Endothelial cell of hepatic sinusoid (primary cell): ENCODE results near the gene TES.
"Not testable (repeated sequence)": the region's sequence is repeated elsewhere in the genome, so short reads cannot be mapped to it uniquely, and the experiment has no call there.

ENCODE experiments used
- in situ Hi-C: cut with HindIII; loops from 2 replicates; pipeline ENCODE4 v1.10.0; 2017; ENCODE audit warnings: low sequenced_read_pairs

TES gene

DNA sequence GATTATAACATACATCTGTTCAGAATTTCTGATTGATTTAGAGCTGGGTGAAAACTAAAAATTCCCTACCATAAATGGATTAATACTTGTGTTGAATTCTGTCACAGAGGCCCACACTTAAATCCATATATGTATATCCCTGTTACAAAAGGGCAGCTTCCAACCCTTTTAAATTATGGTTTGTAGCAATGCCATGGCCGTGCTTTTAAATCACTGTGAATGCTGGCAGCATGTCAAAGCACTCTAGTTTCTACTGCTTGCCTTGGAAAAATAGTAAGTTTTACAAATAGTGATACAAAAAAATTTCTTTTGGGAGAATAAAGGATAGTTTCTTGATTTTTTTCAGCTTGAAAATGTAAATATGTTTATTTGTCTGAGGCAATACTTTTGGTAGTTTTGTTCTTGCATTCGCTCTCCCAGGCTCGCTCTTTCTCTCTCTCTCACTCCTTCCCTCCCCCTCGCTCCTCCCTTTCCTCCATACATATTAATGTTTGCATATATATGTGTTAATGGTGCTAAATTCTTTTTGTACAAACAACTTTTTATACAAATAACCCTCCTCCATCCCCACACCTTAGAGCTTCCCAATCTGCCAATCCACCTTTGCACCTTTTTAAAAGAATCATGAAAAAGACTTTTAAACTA lies 29.8 kb downstream of the TES start:
- in situ Hi-C loops = no loop called here

DNA sequence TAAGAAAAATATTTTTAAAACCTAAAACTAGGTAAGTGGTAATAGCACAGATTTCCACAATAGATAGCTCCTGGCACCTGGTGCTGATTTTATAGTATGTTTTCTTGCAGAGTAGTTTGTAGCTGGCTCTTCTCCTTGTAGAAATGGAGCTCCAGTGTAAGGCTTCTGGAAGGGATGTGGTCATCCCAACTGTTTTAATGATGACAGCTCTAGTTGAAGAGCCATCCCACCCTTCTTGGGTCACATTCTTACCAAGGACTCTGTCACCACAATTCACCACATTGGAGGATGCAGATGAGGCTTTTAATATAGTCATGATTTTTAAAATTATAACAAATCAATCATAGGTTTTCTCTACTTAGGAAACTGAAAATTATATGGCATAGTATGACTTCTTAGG lies 31.0 kb downstream of the TES start:
- in situ Hi-C loops = no loop called here

DNA sequence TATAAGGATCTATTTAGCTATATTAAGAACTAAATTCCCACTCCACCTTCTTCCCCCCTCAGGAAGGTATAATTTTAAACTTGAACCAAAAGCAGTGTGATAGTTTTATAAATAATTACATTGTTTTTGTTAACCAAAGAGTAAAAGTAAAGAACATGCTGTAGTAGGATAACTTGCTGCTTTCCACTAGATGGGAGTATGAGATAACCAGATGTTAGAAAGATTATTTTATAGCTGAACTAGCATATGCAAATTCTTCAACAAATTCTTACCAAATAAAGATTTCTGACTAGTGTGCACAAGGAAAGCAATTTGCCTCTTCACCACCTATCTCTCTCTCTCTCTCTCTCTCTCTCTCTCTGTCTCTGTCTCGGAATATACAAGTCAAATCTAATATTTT lies 31.8 kb downstream of the TES start:
- in situ Hi-C loops = no loop called here

DNA sequence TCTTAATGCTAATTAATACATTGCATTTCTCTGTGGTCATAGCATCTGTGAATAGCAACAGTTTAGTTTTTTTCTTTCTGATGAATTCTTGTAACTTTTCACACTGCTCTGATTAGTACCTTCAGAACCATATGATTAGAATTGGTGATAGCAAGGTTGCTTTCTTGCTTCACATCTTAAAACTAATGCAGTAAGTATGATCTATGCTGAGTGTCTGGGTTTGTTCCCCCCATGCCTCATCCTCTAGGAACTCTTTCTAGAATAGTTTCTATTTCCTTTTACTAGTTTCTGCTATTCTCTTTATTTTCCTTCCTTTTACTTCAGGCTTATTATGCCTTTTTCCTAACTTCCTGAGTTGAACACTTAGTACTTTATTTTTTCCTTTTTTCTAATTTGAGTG lies 32.4 kb downstream of the TES start:
- in situ Hi-C loops = no loop called here

DNA sequence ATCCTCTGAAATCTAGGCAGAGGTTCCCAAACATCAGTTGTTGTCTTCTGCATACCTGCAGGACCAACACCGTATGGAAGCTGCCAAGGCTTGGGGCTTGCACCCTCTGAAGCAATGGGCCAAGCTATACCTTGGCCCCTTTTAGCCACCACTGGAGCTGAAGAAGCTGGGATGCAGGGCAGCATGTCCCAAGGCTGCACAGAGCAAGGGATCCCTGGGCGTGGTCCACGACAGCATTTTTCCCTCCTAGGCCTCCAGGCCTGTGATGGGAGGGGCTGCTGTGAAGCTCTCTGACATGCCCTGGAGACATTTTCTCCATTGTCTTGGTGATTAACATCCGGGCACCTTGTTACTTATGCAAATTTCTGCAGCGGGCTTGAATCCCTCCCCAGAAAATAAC lies 34.5 kb downstream of the TES start:
- in situ Hi-C loops = not testable (repeated sequence)

DNA sequence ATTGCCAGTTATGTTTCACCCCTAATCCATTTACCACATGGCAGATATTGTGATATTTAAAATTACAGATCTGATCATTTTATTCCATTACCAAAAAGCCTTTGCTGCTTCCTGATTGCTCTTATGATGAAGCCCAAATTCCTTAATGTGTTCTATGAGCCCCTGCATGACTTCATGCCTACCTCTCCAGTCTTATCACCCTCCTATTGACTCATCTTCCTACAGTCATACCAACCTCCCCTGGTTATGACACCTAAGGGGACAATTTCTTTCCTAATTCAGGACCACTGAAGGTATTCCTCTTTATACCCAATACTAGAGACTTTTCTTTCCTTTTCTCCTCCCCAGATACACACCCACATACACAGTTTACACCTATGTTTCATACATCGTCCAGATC lies 36.0 kb downstream of the TES start:
- in situ Hi-C loops = no loop called here

DNA sequence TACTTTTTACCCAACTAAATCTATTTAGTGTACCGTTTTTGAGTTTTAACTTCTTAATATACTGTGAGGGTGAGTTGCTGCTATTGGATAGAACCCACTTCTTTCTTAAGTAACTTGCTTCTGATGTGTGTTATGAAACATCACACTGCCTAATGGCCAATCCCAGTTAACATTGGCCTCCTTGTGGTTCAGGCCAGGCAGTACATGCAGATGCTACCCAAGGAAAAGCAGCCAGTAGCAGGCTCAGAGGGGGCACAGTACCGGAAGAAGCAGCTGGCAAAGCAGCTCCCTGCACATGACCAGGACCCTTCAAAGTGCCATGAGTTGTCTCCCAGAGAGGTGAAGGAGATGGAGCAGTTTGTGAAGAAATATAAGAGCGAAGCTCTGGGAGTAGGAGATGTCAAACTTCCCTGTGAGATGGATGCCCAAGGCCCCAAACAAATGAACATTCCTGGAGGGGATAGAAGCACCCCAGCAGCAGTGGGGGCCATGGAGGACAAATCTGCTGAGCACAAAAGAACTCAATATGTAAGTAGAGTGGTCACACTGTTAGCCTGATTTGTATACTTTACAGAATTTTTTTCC lies 39.7 kb downstream of the TES start:
- in situ Hi-C loops = loop anchor here (5.0 kb wide), 2 partner anchors 73 to 342 kb away; no protein-coding TSS in a partner anchor

DNA sequence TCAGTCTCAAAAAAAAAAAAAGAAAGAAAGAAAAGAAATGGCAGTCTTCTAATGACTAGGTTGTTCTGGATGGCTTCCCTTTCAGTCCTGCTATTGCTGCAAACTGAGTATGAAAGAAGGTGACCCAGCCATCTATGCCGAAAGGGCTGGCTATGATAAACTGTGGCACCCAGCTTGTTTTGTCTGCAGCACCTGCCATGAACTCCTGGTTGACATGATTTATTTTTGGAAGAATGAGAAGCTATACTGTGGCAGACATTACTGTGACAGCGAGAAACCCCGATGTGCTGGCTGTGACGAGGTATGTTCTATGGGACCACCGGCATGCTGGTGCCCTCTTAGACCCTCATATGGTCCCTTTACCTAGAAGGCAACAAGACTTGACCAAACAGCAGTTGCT lies 41.3 kb downstream of the TES start:
- in situ Hi-C loops = loop anchor here (5.0 kb wide), 2 partner anchors 74 to 341 kb away; no protein-coding TSS in a partner anchor

DNA sequence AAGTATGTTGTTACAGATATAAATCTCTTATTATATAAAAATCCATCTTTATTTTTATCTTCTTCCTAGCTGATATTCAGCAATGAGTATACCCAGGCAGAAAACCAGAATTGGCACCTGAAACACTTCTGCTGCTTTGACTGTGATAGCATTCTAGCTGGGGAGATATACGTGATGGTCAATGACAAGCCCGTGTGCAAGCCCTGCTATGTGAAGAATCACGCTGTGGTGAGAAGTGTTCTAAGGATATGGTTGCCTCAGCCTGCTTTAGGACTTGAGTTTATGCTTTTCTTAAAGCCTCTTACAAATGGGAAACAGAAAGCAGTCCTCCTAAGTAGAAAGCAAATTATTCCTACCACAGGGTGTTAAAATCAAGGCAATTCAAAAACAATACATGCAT lies 41.9 kb downstream of the TES start:
- in situ Hi-C loops = loop anchor here (5.0 kb wide), 2 partner anchors 75 to 340 kb away; no protein-coding TSS in a partner anchor

DNA sequence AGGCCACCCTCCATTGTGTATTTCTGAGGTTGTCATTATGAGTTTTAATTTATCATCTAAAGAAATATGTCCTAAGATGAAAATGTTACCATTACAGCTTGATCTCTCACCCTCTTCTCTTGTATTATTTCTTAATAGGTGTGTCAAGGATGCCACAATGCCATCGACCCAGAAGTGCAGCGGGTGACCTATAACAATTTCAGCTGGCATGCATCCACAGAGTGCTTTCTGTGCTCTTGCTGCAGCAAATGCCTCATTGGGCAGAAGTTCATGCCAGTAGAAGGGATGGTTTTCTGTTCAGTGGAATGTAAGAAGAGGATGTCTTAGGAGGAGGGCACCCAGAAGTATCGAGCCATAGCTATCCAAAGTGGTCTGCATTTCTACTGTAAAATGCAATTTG lies 46.8 kb downstream of the TES start:
- in situ Hi-C loops = loop anchor here (5.0 kb wide), 1 partner anchor 535 kb away; no protein-coding TSS in a partner anchor

DNA sequence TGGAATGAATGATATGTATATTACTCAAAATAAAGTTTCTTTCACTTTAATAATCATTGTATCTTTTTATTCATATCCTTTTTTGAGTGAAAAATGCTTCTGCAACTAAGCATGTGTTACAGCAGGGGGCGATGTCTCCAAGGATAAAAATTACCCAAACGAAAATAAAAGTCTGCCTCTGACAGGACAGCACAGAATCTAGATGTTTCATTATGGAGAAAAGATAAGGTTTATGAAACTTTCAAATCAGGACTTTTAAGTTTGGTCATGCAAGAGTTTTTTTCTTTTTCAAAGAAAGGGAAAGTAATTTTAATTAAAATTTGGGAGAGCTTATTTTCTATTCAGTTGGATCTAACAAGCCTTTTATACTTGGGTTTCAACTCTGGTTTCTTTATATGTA lies 48.4 kb downstream of the TES start:
- in situ Hi-C loops = loop anchor here (5.0 kb wide), 1 partner anchor 534 kb away; no protein-coding TSS in a partner anchor

DNA sequence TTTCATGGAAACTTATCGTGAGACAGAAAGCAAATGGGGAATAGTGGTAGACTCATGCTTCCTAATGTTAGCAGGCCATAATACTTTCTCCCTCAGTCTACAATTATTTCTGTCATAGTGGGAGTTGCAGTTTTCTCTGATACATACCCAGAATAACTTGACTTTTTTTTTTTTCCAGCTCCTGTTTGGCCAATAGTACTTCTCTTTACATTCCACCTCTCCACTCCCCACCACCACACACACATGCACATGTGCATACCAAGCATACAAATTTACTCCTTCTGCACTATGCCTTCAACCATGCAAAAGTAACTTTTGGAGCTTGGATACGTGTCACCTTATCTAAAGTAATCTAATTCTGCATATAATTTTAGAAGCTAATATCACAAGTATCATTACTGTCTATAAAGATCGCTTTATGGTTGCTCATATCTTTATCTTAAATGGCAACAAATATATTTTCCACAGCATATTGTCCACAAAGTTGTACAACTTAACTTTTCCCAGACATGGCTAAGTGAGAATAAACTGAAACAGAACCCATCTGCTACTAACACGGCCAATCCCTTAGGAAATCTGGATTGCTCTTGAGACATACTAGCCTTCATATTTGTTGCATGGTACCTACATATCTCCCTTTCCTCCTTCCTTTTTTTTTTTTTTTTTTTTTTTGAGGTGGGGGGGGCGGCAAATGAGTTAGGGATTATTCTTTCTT lies 49.0 kb downstream of the TES start:
- in situ Hi-C loops = loop anchor here (5.0 kb wide), 1 partner anchor 533 kb away; no protein-coding TSS in a partner anchor

DNA sequence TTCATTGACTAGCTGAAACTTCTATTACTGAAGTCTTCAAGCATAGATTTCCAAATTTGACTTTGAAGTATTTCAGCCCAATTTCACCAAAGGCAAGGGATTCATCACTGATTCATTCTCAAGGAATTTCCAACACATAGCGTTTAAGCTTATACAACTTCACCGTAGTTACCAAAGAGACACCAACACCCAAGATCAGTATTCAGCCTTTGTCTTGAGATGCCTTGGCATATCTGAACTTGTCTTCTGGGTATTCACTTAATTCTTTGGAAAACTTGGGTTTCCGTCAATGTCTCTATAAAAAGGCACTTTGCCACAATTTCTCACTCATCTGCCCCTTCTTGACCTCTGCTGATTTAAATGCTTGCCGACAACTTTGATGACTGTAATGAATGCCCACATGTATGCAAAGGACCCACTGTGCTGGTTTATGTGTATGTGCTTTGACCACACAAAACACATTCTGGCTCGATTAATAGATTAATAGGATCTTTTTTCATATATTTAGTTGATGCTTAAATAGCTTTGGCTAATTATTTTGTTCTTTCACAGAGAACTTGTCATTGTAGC lies 49.6 kb downstream of the TES start:
- in situ Hi-C loops = loop anchor here (5.0 kb wide), 2 partner anchors 67 to 532 kb away; no protein-coding TSS in a partner anchor

DNA sequence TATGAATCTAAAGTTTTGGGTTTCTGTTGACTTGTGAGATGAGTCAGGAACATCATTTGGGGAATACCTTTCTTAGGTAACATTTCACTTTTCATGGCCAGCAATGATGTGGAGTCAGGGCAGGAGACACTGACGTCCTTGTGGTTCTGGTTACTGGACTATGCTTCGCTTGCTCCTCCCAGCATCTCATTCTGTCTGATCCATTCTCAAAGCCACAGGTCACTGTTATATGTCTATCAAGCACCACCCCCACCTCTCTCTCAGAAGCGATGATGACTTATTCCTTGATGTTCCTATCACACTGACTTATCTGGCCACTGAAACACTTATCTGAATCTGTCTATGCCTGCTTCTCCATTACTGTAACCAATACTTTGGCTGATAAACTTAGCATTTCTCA lies 51.6 kb downstream of the TES start:
- in situ Hi-C loops = loop anchor here (5.0 kb wide), 1 partner anchor 65 kb away; no protein-coding TSS in a partner anchor

DNA sequence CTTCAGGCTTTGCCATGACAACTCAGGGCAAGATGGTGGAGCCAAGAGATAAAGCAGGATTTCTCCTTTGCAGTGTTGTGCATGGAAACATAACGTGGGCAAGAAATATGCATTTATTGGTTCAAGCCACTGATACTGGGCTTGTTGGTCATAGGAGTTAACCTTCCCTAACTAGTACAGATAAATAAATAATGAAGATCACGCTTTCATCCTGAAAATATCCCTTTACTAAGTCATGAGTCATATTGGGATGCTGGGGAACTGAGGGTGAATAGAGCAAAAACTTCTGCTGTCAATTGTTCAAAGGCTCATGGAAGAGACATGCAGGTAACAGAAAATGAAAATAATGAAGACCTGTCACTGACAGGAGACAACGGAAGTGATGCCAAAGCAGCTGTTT lies 55.5 kb downstream of the TES start:
- in situ Hi-C loops = no loop called here

DNA sequence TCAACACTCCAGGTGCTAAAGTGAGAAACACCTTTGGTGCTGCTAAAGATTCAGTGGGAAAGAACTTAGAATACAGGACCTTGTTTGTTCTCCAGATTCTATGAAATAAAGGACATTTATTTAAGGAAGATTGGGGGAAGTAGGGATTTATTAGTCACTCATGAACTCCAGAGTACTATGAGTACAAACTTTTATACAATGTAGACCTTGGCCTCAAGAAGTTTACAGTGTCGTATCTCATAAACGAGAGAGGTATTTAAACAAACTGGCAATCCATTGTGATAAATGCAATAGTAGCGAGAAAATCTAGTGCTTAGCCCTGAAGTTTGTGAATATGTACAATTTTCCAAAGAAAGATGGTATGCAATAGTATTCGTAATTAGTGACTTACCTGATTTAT lies 59.1 kb downstream of the TES start:
- in situ Hi-C loops = no loop called here

DNA sequence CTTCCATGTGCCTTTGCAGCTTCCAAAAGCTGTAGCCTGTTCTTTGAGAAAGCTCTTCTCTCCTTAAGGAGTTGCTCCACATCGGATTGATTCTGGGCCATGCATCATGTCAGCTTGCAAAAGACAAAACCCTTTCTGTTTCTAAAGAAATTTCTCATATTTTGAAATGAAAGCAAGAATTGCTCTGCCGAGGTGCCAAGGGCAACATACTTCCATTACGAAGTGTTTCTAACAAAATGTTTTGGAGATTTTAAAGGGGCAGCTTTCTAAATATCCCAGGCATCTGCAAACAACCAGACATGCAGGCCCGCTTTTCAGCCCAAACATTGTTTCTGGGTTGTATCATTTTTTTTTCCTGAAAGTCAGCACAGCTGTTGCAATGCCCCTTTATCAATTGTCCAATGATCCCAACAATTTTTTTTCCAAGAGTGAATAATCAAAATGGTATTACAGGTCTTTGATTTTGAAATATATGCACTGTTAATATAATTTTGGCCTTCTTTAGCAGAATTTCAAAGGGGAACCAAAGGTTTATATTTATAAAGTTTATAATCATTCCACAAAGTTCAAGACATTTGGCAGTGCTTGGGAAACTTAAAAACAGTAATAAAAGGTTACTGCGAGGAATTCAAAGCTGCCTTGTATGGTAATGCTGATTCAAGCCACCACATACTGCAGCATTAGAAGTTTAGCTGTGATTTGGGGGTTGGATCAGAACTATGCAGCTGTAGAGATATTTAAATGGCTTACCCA lies 61.0 kb downstream of the TES start:
- in situ Hi-C loops = no loop called here

DNA sequence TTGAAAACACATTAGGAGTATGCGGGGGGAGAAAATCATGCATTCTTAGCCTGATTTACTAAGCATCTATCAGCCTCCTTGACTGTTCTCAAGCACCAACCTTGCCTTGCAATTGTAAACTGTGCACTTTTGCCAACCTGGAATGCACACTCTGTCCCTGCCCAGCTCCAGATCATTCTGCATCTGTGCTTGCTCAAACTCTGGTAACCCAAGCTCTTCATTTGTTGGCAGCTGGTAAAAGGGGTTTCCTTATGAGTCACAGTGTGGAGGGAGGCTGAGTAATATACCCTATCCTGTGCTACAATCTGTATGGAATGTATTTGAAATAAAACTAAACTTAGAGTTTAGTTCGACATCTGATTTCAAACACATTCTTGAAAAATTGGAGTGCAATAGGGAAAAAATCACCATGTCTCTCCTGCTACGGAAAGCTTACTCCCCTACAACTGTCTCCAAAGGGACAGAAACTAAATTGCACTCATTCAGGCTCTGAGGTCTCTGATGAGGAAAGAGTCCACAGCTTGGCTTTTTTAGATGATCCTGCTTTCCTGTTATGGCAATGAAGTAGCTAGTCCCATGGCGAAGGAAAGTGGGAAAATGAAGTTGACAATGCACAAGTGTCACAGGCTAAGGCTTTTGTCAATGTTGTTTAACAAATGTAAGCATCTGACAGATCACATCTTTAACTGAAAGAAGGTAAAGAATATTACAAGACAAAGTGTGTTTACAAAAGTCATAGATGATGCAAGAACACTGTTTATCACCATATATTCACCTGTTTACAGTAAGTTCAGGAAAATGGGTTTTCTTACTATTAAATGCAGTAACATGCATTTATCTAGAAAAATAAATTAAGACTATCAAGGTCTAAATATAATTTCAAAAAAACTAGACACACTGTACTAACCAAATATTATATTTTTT lies 61.9 kb downstream of the TES start:
- in situ Hi-C loops = no loop called here

DNA sequence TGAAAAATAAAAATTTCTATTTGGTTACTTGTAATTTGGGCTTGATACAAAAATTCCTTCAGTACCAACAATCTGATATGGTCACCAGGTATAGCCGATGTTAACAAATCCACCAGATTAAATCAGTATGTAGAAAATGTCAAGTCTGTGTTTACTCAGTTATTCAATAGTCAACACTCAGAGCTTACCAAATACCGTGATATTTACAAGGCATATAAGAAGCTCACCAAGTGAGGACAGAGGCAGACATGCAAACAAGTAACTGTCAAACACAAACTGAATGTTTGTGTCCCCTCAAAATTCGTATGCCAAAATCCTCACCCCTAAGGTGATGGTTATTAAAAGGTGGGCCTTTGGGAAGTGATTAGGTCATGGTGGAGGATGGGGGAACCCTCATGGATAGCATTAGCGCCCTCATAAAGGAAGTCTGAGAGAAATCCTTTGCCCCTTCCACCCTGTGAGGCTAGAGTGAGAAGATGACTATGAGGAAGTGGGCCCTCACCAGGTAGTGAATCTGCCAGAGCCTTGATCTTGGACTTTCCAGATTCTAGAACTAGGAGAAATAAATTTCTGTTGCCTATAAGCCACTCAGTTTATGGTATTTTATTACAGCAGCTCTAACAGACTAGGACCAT lies 63.1 kb downstream of the TES start:
- in situ Hi-C loops = no loop called here
